GM19372 (cell line): ENCODE results near the gene ZNF691.
A peak's percentile ranks its signal among the peaks of the same experiment; 100 is the strongest.

Experiments used
- ATAC-seq: cut with Tn5 transposase; IDR thresholded peaks from one replicate; pipeline ENCODE4 v1.9.1; 2021; ENCODE audit warnings: mild to moderate bottlenecking, low read depth, moderate library complexity; ENCODE audit not compliant: unreplicated experiment

The ZNF691 gene

DNA sequence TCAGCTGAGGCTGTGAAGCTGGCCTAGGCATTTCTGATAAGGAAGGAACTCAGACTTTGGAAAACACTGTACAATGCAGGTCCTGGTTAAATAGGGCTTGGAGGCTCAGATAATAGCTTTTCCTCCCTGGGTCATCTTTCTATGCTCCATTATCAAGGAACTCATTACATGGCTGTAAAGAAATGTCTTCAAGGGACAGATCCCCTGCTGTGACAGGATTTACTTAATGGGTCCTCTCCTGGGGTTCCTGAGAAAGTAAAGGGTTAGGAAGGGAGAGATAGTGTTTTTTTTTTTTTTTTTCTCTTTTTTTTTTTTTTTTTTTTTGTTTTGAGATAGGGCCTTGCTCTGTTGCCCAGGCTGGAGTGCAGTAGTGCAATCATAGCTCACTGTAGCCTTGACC, 15.1 kb upstream of the ZNF691 start:
- no peak for ATAC-seq

DNA sequence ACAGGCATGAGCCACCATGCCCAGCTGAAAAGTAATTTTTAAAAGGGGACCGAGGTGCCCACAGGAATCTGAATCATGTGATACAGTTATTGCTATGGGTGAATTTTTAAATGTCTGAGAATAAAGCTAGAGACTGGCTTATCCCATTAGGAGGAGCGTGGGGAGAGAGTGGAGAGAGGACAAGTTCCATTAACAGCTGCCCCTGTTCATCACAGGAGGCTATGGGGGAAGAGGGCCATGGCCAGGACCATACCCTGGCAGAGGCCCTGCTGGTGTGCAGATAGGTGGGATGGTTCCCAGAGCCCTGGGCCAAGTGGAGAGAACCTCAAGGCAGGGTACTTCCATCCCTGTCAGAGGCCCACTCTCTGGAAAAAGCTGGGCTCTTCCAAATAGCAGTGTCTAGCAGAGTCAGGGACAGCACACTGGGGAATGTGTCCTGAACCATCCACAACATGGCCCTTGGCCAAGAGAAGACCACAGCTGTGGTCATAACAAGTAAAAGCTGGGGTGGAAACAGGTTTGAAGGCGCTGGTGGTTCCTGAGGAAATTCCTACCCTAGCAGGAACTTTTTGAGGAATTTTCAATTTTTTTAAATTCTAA, 13.7 kb upstream of the ZNF691 start:
- no peak for ATAC-seq

DNA sequence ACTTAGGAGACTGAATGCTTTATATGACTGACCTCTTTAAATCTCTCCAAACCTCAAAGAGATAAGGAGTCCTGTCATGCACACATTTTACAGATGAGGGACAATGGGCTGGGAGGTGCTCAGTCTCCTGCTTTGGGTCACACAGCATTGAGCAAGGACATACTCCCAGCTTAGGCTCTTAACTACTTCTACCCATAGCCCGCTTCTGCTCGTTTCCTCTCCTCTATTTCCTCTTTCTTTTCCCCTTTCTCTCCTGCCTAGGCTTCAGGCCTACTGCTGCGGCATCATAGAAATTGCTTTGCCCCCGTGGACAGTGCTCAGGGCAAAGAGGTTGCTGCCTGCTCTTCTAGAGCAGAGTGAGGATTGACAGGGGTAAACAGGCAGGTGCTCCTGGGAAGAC, 12.4 kb upstream of the ZNF691 start:
- ATAC-seq = no peak

DNA sequence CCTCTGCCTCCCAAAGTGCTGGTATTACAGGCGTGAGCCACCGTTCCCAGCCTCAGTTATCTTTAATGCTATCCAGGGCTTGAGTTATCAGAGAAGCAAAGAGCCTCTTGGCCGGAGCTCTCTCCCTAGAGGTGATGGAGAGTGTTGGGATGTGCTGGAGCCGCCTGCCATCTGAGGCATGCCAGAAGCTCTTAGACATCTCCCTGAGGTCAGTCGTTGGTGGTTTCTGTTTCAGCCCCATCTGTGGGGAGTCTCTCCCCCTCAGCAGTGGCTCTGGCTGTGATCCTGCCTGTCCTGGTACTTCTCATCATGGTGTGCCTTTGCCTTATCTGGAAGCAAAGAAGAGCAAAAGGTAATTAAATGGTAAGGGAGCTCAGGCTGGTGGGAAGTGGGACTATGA, 11.6 kb upstream of the ZNF691 start:
- ATAC-seq = no peak

DNA sequence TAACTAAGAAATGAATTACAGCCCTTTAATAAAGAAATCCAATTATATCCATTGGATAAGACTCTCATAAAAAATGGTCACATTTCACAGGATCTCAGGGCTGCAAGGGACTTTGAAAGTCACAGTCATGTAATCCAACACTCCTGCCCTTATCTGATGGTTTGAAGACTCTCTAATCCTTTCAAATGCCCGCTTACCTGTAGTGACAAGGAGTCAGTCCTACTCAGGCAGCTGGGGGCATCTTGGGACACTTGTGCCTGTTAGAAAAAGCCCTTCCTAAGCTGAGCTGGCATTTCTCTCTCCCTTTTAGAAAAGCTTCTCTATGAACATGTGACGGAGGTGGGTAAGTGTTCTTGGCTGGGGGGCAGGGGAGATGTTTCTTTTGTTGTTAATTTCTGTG, 11.0 kb upstream of the ZNF691 start:
- no peak for ATAC-seq

DNA sequence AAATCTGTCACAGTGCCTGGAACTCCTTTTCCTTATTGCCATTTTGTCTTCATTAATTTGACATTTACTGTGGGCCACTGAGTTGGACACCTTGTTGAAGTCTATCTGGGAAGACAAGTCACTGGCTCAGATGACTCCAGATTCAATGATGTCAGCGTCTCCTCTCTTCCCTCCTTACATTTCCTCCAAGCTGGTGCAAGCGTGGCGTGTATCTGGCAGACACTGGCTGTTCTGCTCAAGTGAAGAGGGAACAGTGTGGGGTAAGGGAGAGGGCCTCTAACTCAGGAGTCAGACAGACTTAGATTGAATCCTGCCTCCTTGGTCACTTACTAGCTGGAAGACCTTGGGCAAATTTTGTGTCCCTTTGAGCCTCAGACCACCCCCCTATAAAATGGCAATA, 8.7 kb upstream of the ZNF691 start:
- no peak for ATAC-seq

DNA sequence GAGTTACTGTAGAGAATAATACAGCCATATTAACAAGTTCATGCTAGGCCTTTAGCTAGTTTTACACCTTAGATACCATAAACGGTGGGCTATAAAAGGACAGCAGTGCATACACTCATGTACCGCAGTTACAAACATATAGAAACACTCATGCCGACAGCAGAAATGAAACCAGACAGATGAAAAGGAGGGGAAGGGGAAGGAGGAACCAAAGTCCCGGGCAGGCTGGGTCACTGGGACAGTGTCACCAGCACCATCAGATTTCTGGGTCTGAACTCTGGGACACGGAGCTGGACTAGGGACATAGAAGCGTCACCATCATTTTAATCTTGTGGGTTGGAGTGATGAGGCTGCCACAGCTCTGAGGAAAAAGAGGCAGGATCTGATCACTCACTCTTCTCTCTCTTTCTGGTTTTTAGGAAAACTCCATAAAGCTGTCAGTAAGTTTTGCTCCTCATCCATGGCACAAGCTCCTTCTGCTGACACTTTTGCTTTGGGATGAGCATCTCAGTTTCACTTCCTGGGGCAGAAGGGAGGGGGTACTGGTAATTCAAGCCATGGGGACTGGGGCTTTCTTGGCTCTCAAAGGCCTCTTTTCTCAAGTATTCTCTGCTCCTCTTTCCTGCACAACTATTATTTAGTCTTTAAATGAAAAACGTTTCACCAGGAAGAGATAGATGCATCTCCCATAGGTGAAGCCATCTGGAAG, 7.8 kb upstream of the ZNF691 start:
- no peak for ATAC-seq

DNA sequence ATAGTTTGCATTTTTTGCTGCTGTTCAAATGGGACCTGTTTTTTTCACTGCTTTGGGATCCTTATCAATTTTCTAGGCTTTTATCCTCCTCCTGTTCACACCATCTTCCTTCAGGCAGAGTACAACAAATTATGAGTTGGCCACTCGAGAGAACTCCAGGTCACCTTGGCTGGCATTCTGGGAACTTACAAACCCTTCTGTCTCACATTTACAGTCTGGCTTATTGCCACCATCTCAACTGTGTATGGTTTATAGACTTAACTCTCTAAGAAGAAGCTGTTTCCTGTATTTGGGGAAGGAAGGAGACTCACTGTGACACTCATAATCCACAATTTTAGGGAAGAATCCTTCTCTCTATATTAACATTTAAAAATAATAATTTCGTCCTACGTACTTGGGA, 5.4 kb upstream of the ZNF691 start:
- no peak for ATAC-seq

DNA sequence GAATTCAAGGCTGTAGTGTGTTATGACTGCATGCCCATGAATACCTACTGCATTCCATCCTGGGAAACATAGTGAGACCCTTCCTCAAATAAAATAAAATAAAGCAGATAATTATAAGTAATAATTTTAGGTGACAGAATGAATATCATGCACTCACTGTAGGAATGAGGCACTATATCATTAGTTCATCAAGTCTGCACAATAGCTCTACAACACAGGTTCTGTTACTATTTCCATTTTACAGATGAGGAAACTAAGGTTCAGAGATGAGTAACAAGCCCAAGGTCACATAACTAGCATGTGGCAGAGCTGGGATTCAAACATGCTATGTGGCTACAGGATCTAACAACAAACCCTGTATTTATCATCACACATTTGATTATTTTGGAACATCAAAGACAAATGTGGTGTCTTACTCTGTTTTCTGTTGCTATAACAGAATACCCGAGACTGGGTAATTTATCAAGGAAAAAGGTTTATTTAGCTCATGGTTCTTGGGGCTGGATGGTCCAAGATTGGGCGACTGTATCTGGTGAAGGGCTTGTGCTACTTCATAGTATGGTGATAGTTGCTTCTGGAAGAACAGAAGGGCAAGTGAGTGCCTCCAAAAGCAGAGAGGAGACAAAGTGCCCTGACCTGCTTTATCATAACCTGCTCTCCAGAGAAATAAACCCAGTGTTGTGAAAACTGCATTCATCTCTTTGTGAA, 4.8 kb upstream of the ZNF691 start:
- no peak for ATAC-seq

DNA sequence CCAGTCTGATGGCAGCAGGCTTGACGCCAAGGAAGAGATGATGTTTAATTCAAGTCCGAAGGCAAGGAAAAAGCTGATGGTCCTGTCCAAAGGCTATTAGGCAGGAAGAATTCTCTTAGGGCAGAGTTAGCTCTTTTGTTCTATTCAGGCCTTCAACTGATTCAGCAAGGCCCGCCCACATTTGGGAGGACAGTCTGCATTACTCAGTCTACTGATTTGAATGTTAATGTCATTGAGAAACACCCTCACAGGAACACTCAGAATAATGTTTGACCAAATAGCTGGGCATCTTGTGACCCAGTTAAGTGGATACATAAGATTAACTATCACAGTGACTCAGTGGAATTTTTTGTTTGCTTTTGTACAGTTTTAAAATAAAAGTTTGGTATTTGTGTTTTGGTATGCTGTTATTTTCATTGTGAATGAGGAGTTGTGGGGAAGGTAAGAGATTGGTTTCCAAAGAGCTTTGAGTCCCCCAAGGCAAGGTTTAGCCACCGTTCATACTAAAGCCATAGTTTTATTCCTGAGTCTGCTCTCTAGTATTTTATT, 1.7 kb upstream of the ZNF691 start:
- ATAC-seq = no peak

DNA sequence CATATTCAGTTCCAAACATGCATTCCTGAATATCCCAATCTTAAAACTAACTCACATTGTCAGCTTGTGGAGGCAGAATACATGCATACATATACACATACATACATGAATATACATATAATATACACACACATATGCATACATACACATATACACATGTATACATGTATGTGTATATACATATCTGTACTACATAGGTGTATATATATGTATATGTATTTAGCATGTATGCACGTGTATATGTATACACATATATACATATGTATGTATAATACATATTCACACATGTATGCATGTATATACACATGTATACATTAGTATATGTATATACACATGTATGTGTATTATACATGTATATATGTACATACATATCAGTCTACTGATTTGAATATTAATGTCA, 1.2 kb upstream of the ZNF691 start:
- no peak for ATAC-seq

DNA sequence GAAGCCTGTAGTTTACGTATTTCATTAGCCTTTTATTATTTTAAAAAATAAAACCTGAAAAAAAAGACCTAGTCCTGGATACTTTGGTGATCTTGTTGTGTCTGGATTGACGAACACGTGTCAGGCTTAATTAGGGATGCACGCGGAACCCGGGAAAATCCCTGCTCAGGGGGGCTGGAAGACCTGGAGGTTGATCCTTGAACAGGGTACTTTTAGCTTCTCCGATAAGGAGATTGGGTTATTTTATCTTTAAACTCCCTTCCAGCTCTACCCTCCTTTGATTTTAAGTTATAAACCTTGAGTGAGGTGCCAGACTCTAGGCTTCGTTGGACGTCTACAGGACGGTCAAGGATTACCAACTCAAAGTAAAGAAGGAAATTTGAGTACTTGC, 552 bp upstream of the ZNF691 start:
- ATAC-seq = peak; percentile 16

DNA sequence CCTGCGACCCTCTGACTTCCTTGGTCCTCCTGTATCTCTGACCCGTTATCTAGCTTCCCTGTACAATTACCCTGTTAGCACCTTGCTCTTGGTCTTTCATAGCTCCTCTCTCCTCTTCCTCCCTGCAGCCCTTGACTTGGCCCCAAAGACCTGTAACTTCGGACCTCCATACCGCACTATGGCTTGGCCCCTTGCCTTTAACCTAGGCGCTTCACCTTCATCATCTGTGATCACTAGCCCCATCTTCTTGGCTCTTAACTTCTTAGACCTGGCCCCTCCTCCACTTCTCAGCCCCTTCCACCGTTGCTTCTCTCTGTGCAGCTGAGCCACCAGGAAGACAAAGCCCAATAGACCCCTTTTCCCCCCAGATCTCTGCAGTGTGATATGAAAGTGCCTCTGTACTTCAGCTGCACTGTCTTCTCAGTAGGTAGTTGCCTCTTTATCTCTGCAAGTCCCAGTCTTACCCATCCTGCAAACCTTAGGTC, 740 bp downstream of the ZNF691 start:
- no peak for ATAC-seq

DNA sequence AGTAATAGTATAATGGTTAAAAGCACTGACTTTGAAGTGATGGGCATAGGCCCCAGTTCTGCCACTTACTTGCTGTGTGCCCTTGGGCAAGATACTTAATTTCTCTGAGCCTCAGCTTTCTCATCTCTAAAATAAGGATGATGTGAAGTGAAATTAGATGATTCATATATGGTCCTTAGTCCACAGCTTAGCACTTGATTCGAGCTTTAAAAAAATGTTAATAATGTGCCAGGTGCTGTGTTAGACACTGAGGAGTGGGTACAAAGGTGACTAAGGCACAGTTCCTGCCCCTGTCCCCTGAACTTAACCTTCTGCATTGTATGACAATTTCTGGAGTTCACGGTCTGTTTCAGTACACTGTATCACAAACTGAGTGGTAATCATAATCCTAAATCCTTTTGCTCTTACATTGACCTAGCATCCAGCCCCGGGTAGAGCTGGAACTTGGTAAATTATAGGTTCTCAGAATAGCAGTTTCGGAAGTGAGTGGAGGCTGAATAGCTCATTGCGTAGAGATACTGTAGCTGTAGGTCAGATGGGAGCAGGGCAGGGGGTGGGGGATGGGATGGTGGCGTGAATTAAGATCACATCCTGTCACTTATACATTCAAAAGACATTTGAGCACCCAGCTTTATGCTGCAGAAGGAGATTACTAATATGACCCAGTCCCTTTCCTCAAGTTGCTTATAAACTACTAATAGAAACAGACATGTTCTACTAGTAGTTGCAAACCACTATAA, 1.5 kb downstream of the ZNF691 start:
- no peak for ATAC-seq

DNA sequence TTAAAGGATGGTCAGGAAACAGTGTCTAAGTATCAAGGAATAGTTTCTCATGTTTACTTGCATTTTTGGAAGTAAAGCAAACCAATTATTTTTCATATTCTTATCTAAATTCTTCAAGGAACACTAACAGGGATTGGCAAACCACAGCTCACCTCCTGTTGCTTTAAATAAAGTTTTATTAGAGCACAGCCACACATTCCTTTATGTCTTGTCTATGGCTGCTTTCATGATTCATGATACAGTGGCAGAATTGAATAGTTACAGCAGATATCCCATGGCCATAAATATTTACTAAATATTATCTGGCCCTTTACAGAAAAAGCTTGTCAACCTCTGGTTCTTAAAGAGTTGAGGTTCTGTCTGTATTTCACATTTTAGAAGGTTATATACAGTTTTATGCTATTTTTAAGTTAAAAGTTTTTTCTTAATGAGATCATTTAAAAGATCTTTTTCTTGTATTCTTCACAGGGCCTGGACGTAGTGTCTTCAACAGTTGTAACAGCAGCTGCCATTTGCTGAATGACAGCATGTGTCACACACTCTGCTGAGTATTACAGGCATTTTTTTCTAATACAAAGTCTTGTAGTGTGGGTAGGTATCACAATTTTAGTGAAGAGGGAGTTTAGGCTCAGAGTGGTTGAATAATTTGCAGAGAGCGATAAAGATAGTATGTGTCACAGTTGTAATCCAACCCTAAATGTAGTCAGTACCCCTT, 2.6 kb downstream of the ZNF691 start:
- ATAC-seq = no peak

DNA sequence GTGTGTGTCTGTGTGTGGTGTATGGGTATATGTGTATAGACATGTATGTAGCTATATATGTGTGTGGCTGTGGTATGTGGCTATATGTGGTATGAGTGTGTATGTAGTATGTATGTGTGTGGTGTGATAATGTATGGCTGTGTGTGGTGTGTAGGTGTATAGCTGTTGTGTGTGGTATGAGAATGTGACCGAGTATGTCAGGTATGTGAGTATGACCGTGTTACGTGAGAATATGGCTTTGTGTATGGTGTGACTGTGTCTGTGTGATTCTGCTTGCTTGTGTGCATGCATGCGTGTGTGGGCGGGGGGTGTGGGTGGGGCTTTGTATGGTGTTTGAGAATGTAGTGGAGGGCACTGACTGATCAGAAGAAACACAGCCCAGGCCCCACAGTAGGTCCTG, 3.5 kb downstream of the ZNF691 start:
- no peak for ATAC-seq

DNA sequence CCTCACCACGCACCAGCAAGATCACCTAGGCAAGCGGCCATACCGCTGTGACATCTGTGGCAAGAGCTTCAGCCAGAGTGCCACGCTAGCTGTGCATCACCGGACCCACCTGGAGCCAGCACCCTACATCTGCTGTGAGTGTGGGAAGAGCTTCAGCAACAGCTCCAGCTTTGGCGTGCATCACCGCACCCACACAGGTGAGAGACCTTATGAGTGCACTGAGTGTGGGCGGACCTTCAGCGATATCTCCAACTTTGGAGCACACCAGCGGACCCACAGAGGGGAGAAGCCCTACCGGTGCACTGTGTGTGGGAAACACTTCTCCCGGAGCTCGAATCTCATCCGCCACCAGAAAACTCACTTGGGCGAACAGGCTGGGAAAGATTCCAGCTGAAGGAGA, 5.0 kb downstream of the ZNF691 start:
- no peak for ATAC-seq

DNA sequence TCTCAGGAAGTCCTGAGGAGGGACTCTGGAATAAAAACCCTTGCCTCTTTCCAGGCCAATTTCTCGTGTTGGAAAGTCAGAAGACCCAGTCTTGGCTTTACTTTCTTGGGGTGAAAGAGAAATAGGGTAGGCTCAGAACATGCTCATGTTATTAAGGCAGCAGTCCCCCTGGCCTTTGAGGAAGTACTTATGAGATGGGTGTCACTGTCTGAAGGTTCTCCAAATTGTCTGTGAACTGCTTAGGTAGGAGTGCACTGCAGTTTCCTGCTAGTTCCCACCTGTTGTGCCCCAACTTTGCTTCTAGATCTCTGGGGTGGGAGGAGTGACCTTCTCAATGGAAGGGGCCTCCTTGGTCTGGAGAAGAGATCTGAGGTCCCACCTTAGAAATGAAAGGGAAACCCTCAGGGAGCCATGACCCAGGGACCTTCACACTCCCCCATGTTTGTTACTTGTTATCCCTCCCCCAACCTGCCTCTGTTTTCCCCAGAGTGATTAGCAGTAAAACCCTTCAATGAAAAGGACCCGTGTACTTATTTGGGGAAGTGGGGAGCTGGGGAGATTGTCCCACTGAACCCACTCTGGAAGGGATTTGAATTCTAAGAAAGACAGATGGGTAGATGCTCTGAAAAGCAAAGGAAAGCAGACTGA, 5.7 kb downstream of the ZNF691 start:
- ATAC-seq = no peak

DNA sequence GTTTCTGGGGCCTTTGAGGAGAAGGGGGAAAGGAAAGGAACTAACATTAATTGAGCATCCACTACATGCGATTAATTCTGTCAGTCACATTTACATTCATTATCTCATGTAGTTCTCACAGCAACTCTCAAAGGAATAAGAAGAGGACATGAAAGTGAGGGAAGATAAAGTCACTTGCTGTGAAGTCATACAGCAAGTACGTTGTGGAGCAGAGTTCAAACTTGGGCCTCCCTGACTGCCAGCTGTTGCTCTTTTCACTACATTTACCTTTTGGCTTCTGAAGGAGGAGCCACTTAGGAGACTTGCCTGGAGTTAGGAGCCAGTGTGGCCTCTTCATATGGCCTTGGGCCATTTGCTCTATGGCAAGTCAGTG, 6.2 kb downstream of the ZNF691 start:
- no peak for ATAC-seq
